GM21786 (cell line): ENCODE results near the gene MMP17.

Experiments used
- ATAC-seq: cut with Tn5 transposase; IDR thresholded peaks from one replicate; pipeline ENCODE4 v1.9.1; 2021; ENCODE audit not compliant: unreplicated experiment

MMP17 gene

GRCh38 chr12:131827961-131828534 is at the start of gene MMP17:
TSS of gene MMP17 (plus strand) at chr12:131828393. CDS start at chr12:131828495, 102 bp downstream.
- ATAC-seq: peak; percentile 43

- ATAC-seq: no peak
These were observed 49.2 kb upstream of the MMP17 start for GRCh38 chr12:131779027-131779426.

- ATAC-seq: no peak
These were observed 46.1 kb upstream of the MMP17 start for GRCh38 chr12:131782061-131782460.

GRCh38 chr12:131783915-131784541 is 44.2 kb upstream of the MMP17 start:
- ATAC-seq: peak; percentile 83

GRCh38 chr12:131784909-131785762 is 43.1 kb upstream of the MMP17 start:
- no peak for ATAC-seq

- ATAC-seq: no peak
These were observed 42.3 kb upstream of the MMP17 start for GRCh38 chr12:131785763-131786330.

- no peak for ATAC-seq
These were observed 41.9 kb upstream of the MMP17 start for GRCh38 chr12:131786331-131786730.

GRCh38 chr12:131787143-131787660 is 41.0 kb upstream of the MMP17 start:
- ATAC-seq: no peak

GRCh38 chr12:131788070-131788469 is 40.1 kb upstream of the MMP17 start:
- no peak for ATAC-seq

GRCh38 chr12:131789638-131790037 is 38.6 kb upstream of the MMP17 start:
- ATAC-seq: no peak

GRCh38 chr12:131793243-131794022 is 34.8 kb upstream of the MMP17 start:
- ATAC-seq: no peak

GRCh38 chr12:131794061-131794460 is 34.1 kb upstream of the MMP17 start:
- ATAC-seq: no peak

GRCh38 chr12:131794573-131794972 is 33.6 kb upstream of the MMP17 start:
- no peak for ATAC-seq

GRCh38 chr12:131795064-131795463 is 33.1 kb upstream of the MMP17 start:
- no peak for ATAC-seq

GRCh38 chr12:131795690-131796410 is 32.3 kb upstream of the MMP17 start:
- ATAC-seq: no peak

- no peak for ATAC-seq
These were observed 31.8 kb upstream of the MMP17 start for GRCh38 chr12:131796411-131796736.

GRCh38 chr12:131796754-131797587 is 31.2 kb upstream of the MMP17 start:
- ATAC-seq: no peak

GRCh38 chr12:131797588-131797934 is 30.6 kb upstream of the MMP17 start:
- no peak for ATAC-seq

- no peak for ATAC-seq
These were observed 29.0 kb upstream of the MMP17 start for GRCh38 chr12:131799195-131799594.
